ENCODE measurements around the gene IBA57. TPM values are rescaled to one million over a fixed set of nuclear protein-coding genes. Genes with fewer than 3 reads are reported as not detected.
A peak's percentile ranks its signal among the peaks of the same experiment; 100 is the strongest.
"Not testable (repeated sequence)": the region's sequence is repeated elsewhere in the genome, so short reads cannot be mapped to it uniquely, and the experiment has no call there.

Gene IBA57
- total RNA-seq, 1 donor from 2014 or later, result 2.0 TPM

DNA sequence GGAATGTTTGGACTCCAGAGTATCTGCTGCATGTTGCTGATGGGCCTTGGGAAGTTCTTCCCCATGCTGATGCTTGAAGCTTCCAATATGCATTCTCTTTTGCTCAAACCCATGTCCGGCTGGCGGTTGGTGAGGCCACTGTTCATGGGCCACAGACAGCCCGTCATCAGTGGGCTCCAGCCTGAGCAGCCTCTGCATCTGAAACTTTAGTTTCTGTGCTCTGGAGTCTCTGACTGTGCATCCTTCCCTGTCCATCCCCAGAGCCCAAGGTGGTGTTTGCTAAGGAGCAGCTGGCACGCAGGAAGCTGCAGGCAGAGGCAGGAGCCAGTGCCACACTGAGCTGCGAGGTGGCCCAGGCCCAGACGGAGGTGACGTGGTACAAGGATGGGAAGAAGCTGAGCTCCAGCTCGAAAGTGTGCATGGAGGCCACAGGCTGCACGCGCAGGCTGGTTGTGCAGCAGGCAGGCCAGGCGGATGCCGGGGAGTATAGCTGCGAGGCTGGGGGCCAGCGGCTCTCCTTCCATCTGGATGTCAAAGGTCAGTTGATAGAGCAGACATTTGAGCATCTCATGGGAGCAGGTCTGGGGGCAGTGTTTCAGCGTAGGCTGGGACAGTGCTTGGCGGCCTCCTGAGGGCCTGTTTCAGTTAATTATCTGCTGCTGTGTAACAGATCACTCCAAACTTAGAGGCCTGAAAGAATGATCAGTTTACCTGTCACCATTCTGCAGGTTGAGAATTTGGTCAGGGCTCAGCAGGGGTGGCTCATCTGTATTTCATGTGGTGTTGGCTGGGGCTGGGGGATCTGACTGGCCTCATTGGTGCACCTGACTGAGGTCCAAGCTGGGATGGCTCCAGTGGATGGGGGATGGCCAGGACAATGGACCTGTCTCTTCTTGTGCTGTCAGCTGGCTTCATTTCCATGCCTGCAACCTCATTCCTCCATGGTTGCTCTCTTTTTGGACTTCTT lies 58.9 kb downstream of the IBA57 start:
- DNase-seq (ENCODE audit: low read depth), result no peak
- no peak overlapping the region for H3K4me3 ChIP-seq (ENCODE audit: low read depth, low read length)
- TF ChIP-seq, protein P1, sequence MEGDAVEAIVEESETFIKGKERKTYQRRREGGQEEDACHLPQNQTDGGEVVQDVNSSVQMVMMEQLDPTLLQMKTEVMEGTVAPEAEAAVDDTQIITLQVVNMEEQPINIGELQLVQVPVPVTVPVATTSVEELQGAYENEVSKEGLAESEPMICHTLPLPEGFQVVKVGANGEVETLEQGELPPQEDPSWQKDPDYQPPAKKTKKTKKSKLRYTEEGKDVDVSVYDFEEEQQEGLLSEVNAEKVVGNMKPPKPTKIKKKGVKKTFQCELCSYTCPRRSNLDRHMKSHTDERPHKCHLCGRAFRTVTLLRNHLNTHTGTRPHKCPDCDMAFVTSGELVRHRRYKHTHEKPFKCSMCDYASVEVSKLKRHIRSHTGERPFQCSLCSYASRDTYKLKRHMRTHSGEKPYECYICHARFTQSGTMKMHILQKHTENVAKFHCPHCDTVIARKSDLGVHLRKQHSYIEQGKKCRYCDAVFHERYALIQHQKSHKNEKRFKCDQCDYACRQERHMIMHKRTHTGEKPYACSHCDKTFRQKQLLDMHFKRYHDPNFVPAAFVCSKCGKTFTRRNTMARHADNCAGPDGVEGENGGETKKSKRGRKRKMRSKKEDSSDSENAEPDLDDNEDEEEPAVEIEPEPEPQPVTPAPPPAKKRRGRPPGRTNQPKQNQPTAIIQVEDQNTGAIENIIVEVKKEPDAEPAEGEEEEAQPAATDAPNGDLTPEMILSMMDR (conservative IDR thresholded peaks at IDR 0.05; ENCODE audit: low read depth, low read length), result no peak

DNA sequence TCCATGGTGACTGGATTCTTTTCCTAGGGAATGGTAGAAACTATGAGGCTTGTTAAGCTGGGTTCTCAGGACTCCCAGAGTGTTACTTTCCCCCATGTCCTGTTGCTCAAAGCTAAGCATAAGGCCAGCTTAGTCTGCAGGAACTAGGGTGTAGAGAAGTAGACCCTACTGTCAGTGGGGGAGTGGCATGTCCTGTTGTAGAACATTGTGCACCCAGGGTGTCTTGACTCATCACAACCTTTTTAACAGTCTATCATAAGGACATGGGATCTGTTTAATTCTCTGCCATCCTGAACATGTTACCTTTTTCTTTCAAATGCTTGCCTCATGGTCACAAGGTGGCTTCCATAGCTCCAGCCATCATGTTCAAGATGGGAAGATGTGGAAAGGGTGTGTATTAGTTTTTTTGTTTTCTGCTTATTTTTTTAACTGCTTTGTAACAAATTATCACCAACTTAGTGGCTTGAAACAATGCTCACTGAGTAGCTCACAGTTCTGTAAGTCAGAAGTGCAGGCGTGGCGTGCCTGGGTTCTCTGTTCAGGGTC lies 59.6 kb downstream of the IBA57 start:
- DNase-seq (ENCODE audit: low read depth), result no peak
- TF ChIP-seq, protein P1 (conservative IDR thresholded peaks at IDR 0.05; ENCODE audit: low read depth, low read length), result no peak
- no peak overlapping the region for H3K4me3 ChIP-seq (ENCODE audit: low read depth, low read length)

DNA sequence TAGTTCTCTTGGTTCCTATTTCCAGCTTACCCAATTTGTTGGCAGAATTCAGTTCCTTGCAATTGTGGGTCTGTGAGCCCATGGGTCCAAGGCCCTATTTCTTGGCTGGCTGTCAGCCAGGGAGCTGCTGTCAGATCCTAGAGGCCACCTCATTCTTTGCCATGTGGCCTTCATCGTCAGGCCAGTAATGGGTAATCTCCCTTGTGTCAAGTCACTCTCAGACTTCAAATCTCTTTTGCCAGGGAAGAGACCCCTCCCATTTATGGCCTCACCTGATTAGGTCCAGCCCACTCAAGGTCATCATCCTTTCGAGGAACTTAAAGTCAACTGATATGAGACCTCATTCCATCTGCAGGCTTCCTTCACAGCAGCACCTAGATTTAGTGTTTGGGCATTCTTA lies 60.1 kb downstream of the IBA57 start:
- no peak overlapping the region for H3K4me3 ChIP-seq (ENCODE audit: low read depth, low read length)
- TF ChIP-seq, protein P1 (conservative IDR thresholded peaks at IDR 0.05; ENCODE audit: low read depth, low read length), result no peak
- DNase-seq (ENCODE audit: low read depth), result no peak

GRCh38 chr1:228226141-228226874 lies 60.7 kb downstream of the IBA57 start:
- no peak for DNase-seq (ENCODE audit: low read depth)
- TF ChIP-seq, protein P1 (conservative IDR thresholded peaks at IDR 0.05; ENCODE audit: low read depth, low read length), result no peak
- no peak overlapping the region for H3K4me3 ChIP-seq (ENCODE audit: low read depth, low read length)

- DNase-seq (ENCODE audit: low read depth), result peak; percentile 62
- TF ChIP-seq, protein P1 (conservative IDR thresholded peaks at IDR 0.05; ENCODE audit: low read depth, low read length), result peak; percentile 50
- H3K4me3 ChIP-seq (ENCODE audit: low read depth, low read length), result no peak overlapping the region
Observed at GRCh38 chr1:228226956-228227791, 61.6 kb downstream of the IBA57 start.

GRCh38 chr1:228228147-228228546 lies 62.5 kb downstream of the IBA57 start:
- H3K4me3 ChIP-seq (ENCODE audit: low read depth, low read length); DNase-seq (ENCODE audit: low read depth): not testable (repeated sequence)

All from epithelial cell of proximal tubule (primary cell).